ENCODE data around the gene HELZ. TPM values are rescaled to one million over a fixed set of nuclear protein-coding genes. Genes with fewer than 3 reads are reported as not detected.

Gene HELZ
- total and polyA plus RNA-seq, 2 of the 8 experiments (the other 6 are each of a cell fraction or from before 2014, with no cell fraction given): 10.0 to 48.7 TPM

DNA sequence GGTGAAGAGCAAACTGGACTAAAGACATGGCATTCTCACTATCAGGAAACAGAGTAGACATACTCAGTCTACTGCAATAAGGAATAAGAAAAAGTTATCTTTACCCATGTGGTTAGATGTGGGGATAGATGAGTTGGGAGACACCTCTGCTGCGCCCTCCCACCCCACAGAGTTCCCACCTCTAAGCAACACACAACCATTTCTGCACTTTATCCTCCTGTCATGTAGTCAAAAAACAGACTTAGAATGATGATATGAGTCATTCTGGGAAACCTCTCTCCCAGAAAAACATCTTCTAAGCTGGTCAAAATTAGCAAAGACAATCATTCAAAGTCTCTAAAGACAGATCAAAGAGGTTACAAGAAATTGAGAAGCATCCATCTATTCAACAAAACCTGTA lies 105.7 kb downstream of the HELZ start:
- Histone ChIP-seq H3K27ac (ENCODE audit: low read depth, low read length) (no peak overlapping the region), H3K4me3 (ENCODE audit: extremely low read depth in 1 of 4, insufficient read depth in 2 of 4, low read depth in 3 of 4, low read length in 4 of 4) (no peak overlapping the region), H2BK120ac (replicated peaks; ENCODE audit: low read depth, low read length) (no peak overlapping the region), H3K79me2 (ENCODE audit: control insufficient read depth in 1 of 2, insufficient read depth in 2 of 2, low read length in 2 of 2) (no peaks in the 10 kb centered on the region), H3K4ac (replicated peaks; ENCODE audit: insufficient read length, low read depth, low read length) (no peak overlapping the region), H3K23me2 (ENCODE audit: low read depth, low read length) (no peaks in the 10 kb centered on the region), H3K36me3 (ENCODE audit: control insufficient read depth in 2 of 4, insufficient read depth in 4 of 4, low read length in 3 of 4) (peaks cover 0 to 11% (median 4%) of the 10 kb centered on the region in 4 experiments; a peak in 3 of 8 replicates), H3K9me3 (ENCODE audit: insufficient read depth in 2 of 2, low read depth in 1 of 2, low read length in 1 of 2) (no peaks in the 10 kb centered on the region), H2AFZ (ENCODE audit: low read length) (no peak overlapping the region), H3K56ac (replicated peaks; ENCODE audit: insufficient read length, low read depth, low read length) (no peak overlapping the region), H3K4me1 (replicated peaks in 1 of 4; ENCODE audit: control insufficient read depth in 3 of 4, insufficient read depth in 4 of 4, low read length in 3 of 4) (no peaks in the 10 kb centered on the region), H3K14ac (ENCODE audit: insufficient read length) (no peak overlapping the region), H4K5ac (ENCODE audit: insufficient read length, low read depth, low read length) (no peak overlapping the region), H4K91ac (replicated peaks; ENCODE audit: insufficient read length, low read length) (no peak overlapping the region), H4K20me1 (replicated peaks in 1 of 2; ENCODE audit: control insufficient read depth in 1 of 2, insufficient read depth in 2 of 2, low read length in 2 of 2) (peaks cover 0 to 4% of the 10 kb centered on the region in 2 experiments), H2AK5ac (ENCODE audit: low read depth, low read length) (no peak overlapping the region), H3K79me1 (ENCODE audit: low read depth, low read length) (no peaks in the 10 kb centered on the region), H3K18ac (ENCODE audit: extremely low read depth, low read length) (no peak overlapping the region), H2BK15ac (ENCODE audit: low read length) (no peak overlapping the region), H2BK12ac (ENCODE audit: low read depth, low read length) (no peak overlapping the region), H3K4me2 (ENCODE audit: insufficient read depth in 1 of 2, low read depth in 2 of 2, low read length in 2 of 2) (no peak overlapping the region), H3K23ac (ENCODE audit: insufficient read length) (no peak overlapping the region), H3K9ac (replicated peaks in 1 of 4; ENCODE audit: extremely low read depth in 1 of 4, low read depth in 3 of 4, low read length in 3 of 4) (no peak overlapping the region; a peak in 1 of 7 replicates), H2BK20ac (ENCODE audit: low read length) (no peak overlapping the region), H2BK5ac (ENCODE audit: low read depth, low read length) (no peak overlapping the region), H3K27me3 (replicated peaks in 1 of 4; ENCODE audit: control insufficient read depth in 3 of 4, extremely low read depth in 1 of 4, insufficient read depth in 3 of 4, low read length in 3 of 4) (no peaks in the 10 kb centered on the region), H4K8ac (ENCODE audit: extremely low read depth, insufficient read depth, low read length) (no peak overlapping the region)
- ChIA-PET POLR2A (ENCODE audit: partially characterized antibody) (interaction anchor here (0.6 kb wide), 1 partner anchor 105 kb away, joined by 4 read pairs; no protein-coding TSS in a partner anchor), CTCF (ENCODE audit: partially characterized antibody) (interaction anchor here (0.6 to 2.0 kb wide), 14 partner anchors 9 to 292 kb away, joined by 3 to 11 read pairs (median 4); no protein-coding TSS in a partner anchor)
- no peak for DNase-seq (ENCODE audit: low read depth in 1 of 2, low spot score in 2 of 2)
- no peak for FAIRE-seq
- WGBS, 2 experiments (ENCODE audit: extremely low coverage in 1 of 2, insufficient coverage in 1 of 2, insufficient read length in 1 of 2, insufficient replicate concordance in 2 of 2, low coverage in 1 of 2, low lambda C conversion rate in 2 of 2, missing lambda C conversion rate in 1 of 2): 88% methylated on average over 1 of the region's 1 CpG; no CpG with 5 or more reads in 1 of the 2 experiments
- no peak for TF ChIP-seq TAF1 (IDR thresholded peaks at IDR 0.05; ENCODE audit: low read depth, low read length)
- TF ChIP-seq, protein P1, sequence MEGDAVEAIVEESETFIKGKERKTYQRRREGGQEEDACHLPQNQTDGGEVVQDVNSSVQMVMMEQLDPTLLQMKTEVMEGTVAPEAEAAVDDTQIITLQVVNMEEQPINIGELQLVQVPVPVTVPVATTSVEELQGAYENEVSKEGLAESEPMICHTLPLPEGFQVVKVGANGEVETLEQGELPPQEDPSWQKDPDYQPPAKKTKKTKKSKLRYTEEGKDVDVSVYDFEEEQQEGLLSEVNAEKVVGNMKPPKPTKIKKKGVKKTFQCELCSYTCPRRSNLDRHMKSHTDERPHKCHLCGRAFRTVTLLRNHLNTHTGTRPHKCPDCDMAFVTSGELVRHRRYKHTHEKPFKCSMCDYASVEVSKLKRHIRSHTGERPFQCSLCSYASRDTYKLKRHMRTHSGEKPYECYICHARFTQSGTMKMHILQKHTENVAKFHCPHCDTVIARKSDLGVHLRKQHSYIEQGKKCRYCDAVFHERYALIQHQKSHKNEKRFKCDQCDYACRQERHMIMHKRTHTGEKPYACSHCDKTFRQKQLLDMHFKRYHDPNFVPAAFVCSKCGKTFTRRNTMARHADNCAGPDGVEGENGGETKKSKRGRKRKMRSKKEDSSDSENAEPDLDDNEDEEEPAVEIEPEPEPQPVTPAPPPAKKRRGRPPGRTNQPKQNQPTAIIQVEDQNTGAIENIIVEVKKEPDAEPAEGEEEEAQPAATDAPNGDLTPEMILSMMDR (IDR thresholded peaks at IDR 0.05; ENCODE audit: control extremely low read depth in 1 of 3, insufficient read depth in 1 of 3, low read depth in 1 of 3, low read length in 3 of 3): no peak
